ENCODE data around the gene FGA.

The FGA gene

DNA sequence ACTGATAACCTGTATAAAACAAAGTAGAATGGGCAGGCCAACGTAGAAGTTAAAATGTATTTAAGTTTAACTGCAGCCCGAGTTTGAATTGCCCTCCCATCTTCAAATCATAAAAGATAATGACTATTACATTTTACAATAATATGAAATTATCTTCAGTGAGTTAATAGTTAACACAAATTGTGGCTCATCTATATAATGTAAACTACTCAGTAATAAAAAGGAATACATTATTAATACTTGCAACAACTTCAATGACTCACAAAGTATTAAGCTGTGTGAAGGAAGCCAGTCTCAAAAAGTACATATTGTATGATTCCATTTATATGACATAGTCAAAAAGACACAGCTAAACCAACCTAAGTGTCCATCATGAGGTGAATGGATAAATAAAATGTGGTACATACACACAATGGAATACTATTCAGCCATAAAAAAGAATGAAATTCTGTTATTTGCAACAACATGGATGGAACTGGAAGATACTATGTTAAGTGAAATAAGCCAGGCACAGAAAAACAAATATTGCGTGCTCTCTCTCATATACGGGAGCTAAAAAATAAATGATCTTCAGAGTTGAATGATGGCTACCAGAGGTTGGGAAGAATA is 48.2 kb downstream of the FGA start:
- no peaks in the 10 kb centered on the region for H3K9me3 Mint-ChIP-seq
- peaks cover 100% of the 10 kb centered on the region for H3K36me3 Mint-ChIP-seq
- H3K27ac Mint-ChIP-seq: no peak overlapping the region
- no peak overlapping the region for H3K4me3 Mint-ChIP-seq
- H3K4me1 Mint-ChIP-seq: no peaks in the 10 kb centered on the region
- DNase-seq (ENCODE audit: low spot score in 2 of 2): no peak
- no peak for ATAC-seq
